GM12874 (cell line): ENCODE measurements around the gene GFOD2.

Experiments used
- CTCF ChIP-seq: IDR thresholded peaks from 2 replicates; pipeline ENCODE4 v1.5.1; 2011; ENCODE audit warnings: low read depth, mild to moderate bottlenecking, control low read depth, low read length, moderate library complexity; ENCODE audit not compliant: insufficient read depth

Gene GFOD2

GRCh38 chr16:67659675-67660563 lies 59.2 kb downstream of the GFOD2 start, which contains the start of gene ACD:
Gene ACD (minus strand): TSS chr16:67660260. CDS start chr16:67660220, 40 bp downstream.
- no peak for TF ChIP-seq CTCF

GRCh38 chr16:67658849-67659674 lies 60.1 kb downstream of the GFOD2 start:
- TF ChIP-seq CTCF = no peak

- no peak for TF ChIP-seq CTCF
These were observed 61.2 kb downstream of the GFOD2 start for GRCh38 chr16:67657751-67658518.

- TF ChIP-seq CTCF = no peak
These were observed 62.0 kb downstream of the GFOD2 start for GRCh38 chr16:67657017-67657608.

- TF ChIP-seq CTCF = no peak
These were observed 62.6 kb downstream of the GFOD2 start for GRCh38 chr16:67656344-67657016.

GRCh38 chr16:67655363-67655762 lies 63.8 kb downstream of the GFOD2 start:
- TF ChIP-seq CTCF = no peak
